ENCODE data around the gene PTPRT.

- TF ChIP-seq CTCF (IDR thresholded peaks at IDR 0.05) (no peak), POLR2A (IDR thresholded peaks at IDR 0.05) (no peak)
These were observed 3.8 kb downstream of the PTPRT start for GRCh38 chr20:43185901-43186300.
